Measurements from ENCODE around the gene SEC14L3. TPM values are rescaled to one million over a fixed set of nuclear protein-coding genes. Genes with fewer than 3 reads are reported as not detected.

SEC14L3 gene
- total and polyA plus RNA-seq, 2 of the 13 experiments (the other 11 are each of a cell fraction or from before 2014, with no cell fraction given): not detected

DNA sequence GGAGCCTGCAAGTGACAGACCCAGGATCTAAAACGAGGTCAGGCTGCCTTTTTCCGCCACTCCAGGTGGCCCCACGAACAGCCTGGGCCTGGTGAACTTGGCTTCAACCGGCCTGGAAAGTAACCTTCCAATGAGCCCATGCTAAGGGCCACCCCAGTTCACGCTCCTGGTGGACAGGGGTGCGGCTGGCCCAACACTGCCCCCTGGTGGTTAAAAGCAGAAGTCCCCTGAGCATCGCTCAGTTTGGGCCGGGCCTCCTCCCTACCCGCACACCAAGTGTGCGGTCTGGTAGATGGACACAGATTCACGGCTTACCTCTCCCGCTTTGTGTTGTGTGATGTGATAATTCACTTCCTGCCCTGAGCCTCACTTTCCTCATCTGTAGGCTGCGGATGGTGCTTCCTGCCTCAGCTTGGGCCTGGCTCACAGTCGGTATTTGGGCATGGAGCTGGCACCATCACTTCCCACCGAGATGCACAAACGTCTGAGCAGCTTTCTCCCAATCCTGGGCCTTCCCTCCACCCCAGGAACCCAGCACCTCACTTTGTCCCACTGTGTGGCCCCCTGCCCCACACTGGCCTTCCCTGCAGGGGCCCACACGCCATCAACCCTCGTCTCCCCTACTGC lies 13.7 kb upstream of the SEC14L3 start:
- H3K4me2 ChIP-seq (ENCODE audit: low read depth, low read length): peak overlapping the region; percentile 30
- no peak overlapping the region for H3K27ac ChIP-seq (ENCODE audit: extremely low read length, insufficient read depth, low read length)
- peak; percentile 97 for ATAC-seq
- POLR2A ChIA-PET: no interaction called here
- H3K79me2 ChIP-seq (ENCODE audit: insufficient read depth, low read length): no peaks in the 10 kb centered on the region
- no peaks in the 10 kb centered on the region for H3K36me3 ChIP-seq (replicated peaks in 1 of 2; ENCODE audit: control insufficient read depth in 1 of 2, insufficient read depth in 2 of 2, low read length in 2 of 2)
- H3K9ac ChIP-seq (ENCODE audit: insufficient read depth, low read depth, low read length): no peak overlapping the region
- no peak overlapping the region for H3K4me3 ChIP-seq (replicated peaks in 1 of 3; ENCODE audit: insufficient read depth in 1 of 3, low read depth in 2 of 3, low read length in 3 of 3)
- no peaks in the 10 kb centered on the region for H3K4me1 ChIP-seq (ENCODE audit: insufficient read depth, low read length)
- H3K9me3 ChIP-seq (ENCODE audit: low read length): no peaks in the 10 kb centered on the region
- H2AFZ ChIP-seq (ENCODE audit: low read length): no peak overlapping the region
- BruUV-seq (replicated peaks): no TSS peak
- intact Hi-C loops (cut with micrococcal nuclease; ENCODE audit: unreplicated experiment): loop anchor here (1.0 kb wide), 2 partner anchors 40 to 94 kb away; no protein-coding TSS in a partner anchor
- peak; percentile 78 for FAIRE-seq
- CTCF ChIA-PET (ENCODE audit: low intra/inter-chr PET ratio, low total read pairs): interaction anchor here (1.2 to 2.3 kb wide), 3 partner anchors 37 to 94 kb away, joined by 4 to 29 read pairs (median 20); no protein-coding TSS in a partner anchor
- no peaks in the 10 kb centered on the region for H4K20me1 ChIP-seq (ENCODE audit: insufficient read depth, low read length)
- in situ Hi-C loops (cut with HindIII; ENCODE audit: extremely low pct_ligation_motif_present, low pct_unique_long_range_greater_than_20kb): loop anchor here (5.0 to 10.0 kb wide), 2 partner anchors 93 to 221 kb away; partner anchors contain the start of gene OSM
- DNase-seq (ENCODE audit: low spot score): peak; percentile 34
- H3K27me3 ChIP-seq (ENCODE audit: control insufficient read depth in 1 of 2, insufficient read depth in 2 of 2, low read length in 2 of 2): peaks cover 0 to under 1% of the 10 kb centered on the region in 2 experiments; a peak in 2 of 5 replicates
- 0% methylated on average over 10 of the region's 18 CpGs for WGBS (ENCODE audit: low lambda C conversion rate)
- no peak for TF ChIP-seq POLR2AphosphoS2 (IDR thresholded peaks at IDR 0.05; ENCODE audit: low read depth, low read length)
- peak; percentile 43; the same call in 1 of the 2 replicates for TF ChIP-seq ZNF614 (CRISPR knock-in tag; IDR thresholded peaks at IDR 0.05; ENCODE audit: borderline replicate concordance)
- peak; percentile 50; the same call in 1 of the 2 replicates for TF ChIP-seq PPARG (CRISPR knock-in tag; conservative IDR thresholded peaks at IDR 0.05)
- TF ChIP-seq, protein P1, sequence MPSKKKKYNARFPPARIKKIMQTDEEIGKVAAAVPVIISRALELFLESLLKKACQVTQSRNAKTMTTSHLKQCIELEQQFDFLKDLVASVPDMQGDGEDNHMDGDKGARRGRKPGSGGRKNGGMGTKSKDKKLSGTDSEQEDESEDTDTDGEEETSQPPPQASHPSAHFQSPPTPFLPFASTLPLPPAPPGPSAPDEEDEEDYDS (CRISPR knock-in tag; IDR thresholded peaks at IDR 0.05): no peak
- TF ChIP-seq, protein P2, sequence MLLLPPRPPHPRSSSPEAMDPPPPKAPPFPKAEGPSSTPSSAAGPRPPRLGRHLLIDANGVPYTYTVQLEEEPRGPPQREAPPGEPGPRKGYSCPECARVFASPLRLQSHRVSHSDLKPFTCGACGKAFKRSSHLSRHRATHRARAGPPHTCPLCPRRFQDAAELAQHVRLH (CRISPR knock-in tag; IDR thresholded peaks at IDR 0.05; ENCODE audit: borderline replicate concordance, low read depth): peak; percentile 73; the same call in 1 of the 2 replicates
- TF ChIP-seq CBFB (CRISPR knock-in tag; IDR thresholded peaks at IDR 0.05): no peak
- no peak for TF ChIP-seq ZBTB42 (CRISPR knock-in tag; IDR thresholded peaks at IDR 0.05)
- TF ChIP-seq SALL1 (CRISPR knock-in tag; IDR thresholded peaks at IDR 0.05): peak; percentile 48
- TF ChIP-seq RARG (CRISPR knock-in tag; IDR thresholded peaks at IDR 0.05; ENCODE audit: low read depth): no peak
- TF ChIP-seq ZNF441 (CRISPR knock-in tag; IDR thresholded peaks at IDR 0.05; ENCODE audit: borderline replicate concordance): no peak
- no peak for TF ChIP-seq PRMT3 (CRISPR knock-in tag; IDR thresholded peaks at IDR 0.05; ENCODE audit: borderline replicate concordance, low read depth)
- TF ChIP-seq CBX5 (CRISPR knock-in tag; IDR thresholded peaks at IDR 0.05; ENCODE audit: borderline replicate concordance): no peak
- TF ChIP-seq, protein P3, sequence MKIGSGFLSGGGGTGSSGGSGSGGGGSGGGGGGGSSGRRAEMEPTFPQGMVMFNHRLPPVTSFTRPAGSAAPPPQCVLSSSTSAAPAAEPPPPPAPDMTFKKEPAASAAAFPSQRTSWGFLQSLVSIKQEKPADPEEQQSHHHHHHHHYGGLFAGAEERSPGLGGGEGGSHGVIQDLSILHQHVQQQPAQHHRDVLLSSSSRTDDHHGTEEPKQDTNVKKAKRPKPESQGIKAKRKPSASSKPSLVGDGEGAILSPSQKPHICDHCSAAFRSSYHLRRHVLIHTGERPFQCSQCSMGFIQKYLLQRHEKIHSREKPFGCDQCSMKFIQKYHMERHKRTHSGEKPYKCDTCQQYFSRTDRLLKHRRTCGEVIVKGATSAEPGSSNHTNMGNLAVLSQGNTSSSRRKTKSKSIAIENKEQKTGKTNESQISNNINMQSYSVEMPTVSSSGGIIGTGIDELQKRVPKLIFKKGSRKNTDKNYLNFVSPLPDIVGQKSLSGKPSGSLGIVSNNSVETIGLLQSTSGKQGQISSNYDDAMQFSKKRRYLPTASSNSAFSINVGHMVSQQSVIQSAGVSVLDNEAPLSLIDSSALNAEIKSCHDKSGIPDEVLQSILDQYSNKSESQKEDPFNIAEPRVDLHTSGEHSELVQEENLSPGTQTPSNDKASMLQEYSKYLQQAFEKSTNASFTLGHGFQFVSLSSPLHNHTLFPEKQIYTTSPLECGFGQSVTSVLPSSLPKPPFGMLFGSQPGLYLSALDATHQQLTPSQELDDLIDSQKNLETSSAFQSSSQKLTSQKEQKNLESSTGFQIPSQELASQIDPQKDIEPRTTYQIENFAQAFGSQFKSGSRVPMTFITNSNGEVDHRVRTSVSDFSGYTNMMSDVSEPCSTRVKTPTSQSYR (CRISPR knock-in tag; IDR thresholded peaks at IDR 0.05; ENCODE audit: borderline replicate concordance): no peak
- no peak for TF ChIP-seq POLR2A (IDR thresholded peaks at IDR 0.05; ENCODE audit: insufficient read depth in 1 of 2, low read depth in 2 of 2, low read length in 2 of 2)
- TF ChIP-seq, protein P4, sequence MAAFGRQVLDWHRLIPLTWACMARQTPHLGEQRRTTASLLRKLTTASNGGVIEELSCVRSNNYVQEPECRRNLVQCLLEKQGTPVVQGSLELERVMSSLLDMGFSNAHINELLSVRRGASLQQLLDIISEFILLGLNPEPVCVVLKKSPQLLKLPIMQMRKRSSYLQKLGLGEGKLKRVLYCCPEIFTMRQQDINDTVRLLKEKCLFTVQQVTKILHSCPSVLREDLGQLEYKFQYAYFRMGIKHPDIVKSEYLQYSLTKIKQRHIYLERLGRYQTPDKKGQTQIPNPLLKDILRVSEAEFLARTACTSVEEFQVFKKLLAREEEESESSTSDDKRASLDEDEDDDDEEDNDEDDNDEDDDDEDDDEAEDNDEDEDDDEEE (CRISPR knock-in tag; IDR thresholded peaks at IDR 0.05): no peak
- TF ChIP-seq RXRB (CRISPR knock-in tag; IDR thresholded peaks at IDR 0.05; ENCODE audit: borderline replicate concordance): peak; percentile 26; the same call in 1 of the 2 replicates
- TF ChIP-seq RAD21 (CRISPR knock-in tag; IDR thresholded peaks at IDR 0.05): peak; percentile 90
- TF ChIP-seq, protein P5, sequence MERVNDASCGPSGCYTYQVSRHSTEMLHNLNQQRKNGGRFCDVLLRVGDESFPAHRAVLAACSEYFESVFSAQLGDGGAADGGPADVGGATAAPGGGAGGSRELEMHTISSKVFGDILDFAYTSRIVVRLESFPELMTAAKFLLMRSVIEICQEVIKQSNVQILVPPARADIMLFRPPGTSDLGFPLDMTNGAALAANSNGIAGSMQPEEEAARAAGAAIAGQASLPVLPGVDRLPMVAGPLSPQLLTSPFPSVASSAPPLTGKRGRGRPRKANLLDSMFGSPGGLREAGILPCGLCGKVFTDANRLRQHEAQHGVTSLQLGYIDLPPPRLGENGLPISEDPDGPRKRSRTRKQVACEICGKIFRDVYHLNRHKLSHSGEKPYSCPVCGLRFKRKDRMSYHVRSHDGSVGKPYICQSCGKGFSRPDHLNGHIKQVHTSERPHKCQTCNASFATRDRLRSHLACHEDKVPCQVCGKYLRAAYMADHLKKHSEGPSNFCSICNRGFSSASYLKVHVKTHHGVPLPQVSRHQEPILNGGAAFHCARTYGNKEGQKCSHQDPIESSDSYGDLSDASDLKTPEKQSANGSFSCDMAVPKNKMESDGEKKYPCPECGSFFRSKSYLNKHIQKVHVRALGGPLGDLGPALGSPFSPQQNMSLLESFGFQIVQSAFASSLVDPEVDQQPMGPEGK (CRISPR knock-in tag; IDR thresholded peaks at IDR 0.05): no peak

Measured in HepG2 (cell line).